Sigmoid colon (tissue), 7 donors: Measurements from ENCODE around the gene ENTPD2. TPM values are rescaled to one million over a fixed set of nuclear protein-coding genes. Genes with fewer than 3 reads are reported as not detected.
A peak's percentile ranks its signal among the peaks of the same experiment; 100 is the strongest.

Experiments used
- DNase-seq: peaks from one replicate; pipeline ENCODE4 v3.0.0-alpha.2; 2019
- H3K27ac ChIP-seq, 4 donors: fragments of 200-600 bp; sonication (generic); one replicate each; pipeline ENCODE4 v1.5.1; 2016 to 2019; ENCODE audit warnings: mild to moderate bottlenecking in 1 of 4
- H3K27me3 ChIP-seq, 3 donors: fragments of 200-600 bp; sonication (generic); one replicate each; pipeline ENCODE4 v1.5.1; 2019; ENCODE audit warnings: mild to moderate bottlenecking in 1 of 3
- H3K36me3 ChIP-seq, 4 donors: fragments of 200-600 bp; sonication (generic); one replicate each; pipeline ENCODE4 v1.5.1; 2016 to 2019
- H3K4me1 ChIP-seq, 4 donors: fragments of 200-600 bp; sonication (generic); one replicate each; pipeline ENCODE4 v1.5.1; 2017 to 2019
- H3K4me3 ChIP-seq, 4 donors: fragments of 200-600 bp; sonication (generic); one replicate each; pipeline ENCODE4 v1.5.1; 2017 to 2019; ENCODE audit warnings: mild to moderate bottlenecking in 2 of 4, moderate library complexity in 1 of 4
- H3K9me3 ChIP-seq, 4 donors: fragments of 200-600 bp in 3 of 4; sonication (generic) in 3 of 4; one replicate each; pipeline versions ENCODE4 v1.5.1 to v1.6.1; 2013 to 2019
- EP300 ChIP-seq, 4 donors: sonication (generic); formaldehyde crosslinking; IDR thresholded peaks; one replicate each; pipeline ENCODE4 v1.6.1; 2017; ENCODE audit warnings: antibody characterized with exemption in 4 of 4
- POLR2A ChIP-seq, 2 donors: fragments of 450-650 bp; IDR thresholded peaks; one replicate each; pipeline ENCODE4 v1.6.1; 2016; ENCODE audit warnings: antibody characterized with exemption in 2 of 2, mild to moderate bottlenecking in 2 of 2, moderate library complexity in 2 of 2
- POLR2AphosphoS5 ChIP-seq, 4 donors: sonication (generic); formaldehyde crosslinking; IDR thresholded peaks; one replicate each; pipeline ENCODE4 v1.6.1; 2017; ENCODE audit warnings: antibody characterized with exemption in 4 of 4
- WGBS, 2 donors: extraction: QIAGEN DNeasy Blood & Tissue Kit; methylation state at CpG; one replicate each; pipeline ENCODE4 v1.1.7; 2013; 5-methylcytosine and 5-hydroxymethylcytosine counted together
- intact Hi-C: fragments of 100-400 bp; cut with DNase I; formaldehyde crosslinking; loops from one replicate; pipeline ENCODE4 v1.15.1; 2023
- polyA plus RNA-seq, 3 donors: library from polyadenylated mRNA; stranded (reverse); fragments of 200-250 nt; gene quantifications; one replicate each; pipeline ENCODE4 v1.2.3, GENCODE V29; 2013
- total RNA-seq, 4 donors: library from RNA; depleted of rRNA; stranded (reverse); fragments of >200 nt; gene quantifications; one replicate each; pipeline ENCODE4 v1.1.0, GENCODE V29; 2016
- TF ChIP-seq, protein P1 (sequence below), 4 experiments: fragments of 450-650 bp in 3 of 4; fragments of 200-600 bp in 1 of 4; IDR thresholded peaks; one replicate each; pipeline ENCODE4 v1.5.1; 2016 to 2019; ENCODE audit warnings: antibody characterized with exemption in 4 of 4, mild to moderate bottlenecking in 3 of 4, moderate library complexity in 2 of 4
- donor health status: healthy with polysubstance abuse.
- donor health status: Bipolar disorder and iron deficiency.
- donor health status: healthy.

The ENTPD2 gene
- total and polyA plus RNA-seq, 7 donors, result 0.92 to 6.4 (median 2.2) TPM; not detected in 1

DNA sequence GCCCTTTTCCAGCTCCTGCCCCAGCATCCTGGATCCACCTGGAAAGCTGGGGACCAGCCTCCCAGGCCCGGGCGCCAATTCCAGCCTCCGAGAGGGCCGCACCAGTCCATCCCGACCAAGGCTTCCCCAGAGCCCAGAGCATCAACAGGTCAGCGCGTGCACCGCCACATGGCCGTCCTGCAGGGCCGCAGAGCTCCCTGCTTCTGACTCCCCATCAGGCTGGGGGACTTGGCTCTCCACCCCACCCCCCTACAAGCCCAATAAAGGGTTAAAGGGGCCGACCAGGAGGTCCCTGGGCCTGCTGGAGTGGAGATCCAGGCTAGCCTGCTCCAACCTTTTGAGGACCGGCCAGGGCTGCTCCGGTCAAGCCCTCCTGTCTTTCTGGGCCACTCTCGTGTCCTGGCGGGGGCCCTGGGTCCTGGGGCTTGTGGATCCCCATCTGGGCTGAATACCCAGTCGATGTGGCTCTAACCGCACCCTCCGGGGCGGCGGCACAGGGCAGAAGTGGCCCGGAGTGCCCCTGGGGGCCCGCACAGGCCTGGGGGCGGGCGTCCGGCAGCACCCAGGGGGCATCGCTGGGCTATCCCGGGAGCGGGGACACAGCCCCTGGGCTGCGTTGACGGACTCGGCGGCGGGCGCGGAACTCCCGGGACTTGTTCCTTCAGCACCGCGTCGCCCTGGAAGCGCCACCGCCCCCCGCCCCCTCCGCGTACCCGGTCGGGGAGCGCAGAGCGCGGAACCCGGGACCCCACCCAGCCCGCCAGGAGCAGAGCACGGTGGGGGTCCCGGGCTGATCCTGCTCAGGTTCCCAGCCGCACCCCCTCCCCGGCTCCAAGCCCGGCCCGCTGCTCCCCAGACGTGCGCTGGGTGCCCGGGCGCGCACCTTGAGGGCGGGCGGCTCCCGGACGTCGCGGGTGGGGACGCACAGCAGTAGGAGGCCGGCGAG lies 590 bp downstream of the ENTPD2 start:
- Histone ChIP-seq H3K36me3 (no peaks in the 10 kb centered on the region), H3K4me3 (peak overlapping the region in 3 of 4 donors; percentile 28 to 35 (median 35)), H3K27me3 (peaks cover 31 to 60% (median 56%) of the 10 kb centered on the region in 3 donors), H3K9me3 (no peaks in the 10 kb centered on the region), H3K27ac (peak overlapping the region in 1 of 4 donors; percentile 65), H3K4me1 (peaks cover 0 to 55% (median 51%) of the 10 kb centered on the region in 4 donors)
- intact Hi-C loops, result no loop called here
- WGBS, 2 donors, result 12 to 14% methylated on average over 71 of the region's 71 CpGs
- TF ChIP-seq, protein P1, sequence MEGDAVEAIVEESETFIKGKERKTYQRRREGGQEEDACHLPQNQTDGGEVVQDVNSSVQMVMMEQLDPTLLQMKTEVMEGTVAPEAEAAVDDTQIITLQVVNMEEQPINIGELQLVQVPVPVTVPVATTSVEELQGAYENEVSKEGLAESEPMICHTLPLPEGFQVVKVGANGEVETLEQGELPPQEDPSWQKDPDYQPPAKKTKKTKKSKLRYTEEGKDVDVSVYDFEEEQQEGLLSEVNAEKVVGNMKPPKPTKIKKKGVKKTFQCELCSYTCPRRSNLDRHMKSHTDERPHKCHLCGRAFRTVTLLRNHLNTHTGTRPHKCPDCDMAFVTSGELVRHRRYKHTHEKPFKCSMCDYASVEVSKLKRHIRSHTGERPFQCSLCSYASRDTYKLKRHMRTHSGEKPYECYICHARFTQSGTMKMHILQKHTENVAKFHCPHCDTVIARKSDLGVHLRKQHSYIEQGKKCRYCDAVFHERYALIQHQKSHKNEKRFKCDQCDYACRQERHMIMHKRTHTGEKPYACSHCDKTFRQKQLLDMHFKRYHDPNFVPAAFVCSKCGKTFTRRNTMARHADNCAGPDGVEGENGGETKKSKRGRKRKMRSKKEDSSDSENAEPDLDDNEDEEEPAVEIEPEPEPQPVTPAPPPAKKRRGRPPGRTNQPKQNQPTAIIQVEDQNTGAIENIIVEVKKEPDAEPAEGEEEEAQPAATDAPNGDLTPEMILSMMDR (IDR thresholded peaks at IDR 0.05), result no peak
- TF ChIP-seq POLR2AphosphoS5 (IDR thresholded peaks at IDR 0.05), result no peak
- no peak for DNase-seq

DNA sequence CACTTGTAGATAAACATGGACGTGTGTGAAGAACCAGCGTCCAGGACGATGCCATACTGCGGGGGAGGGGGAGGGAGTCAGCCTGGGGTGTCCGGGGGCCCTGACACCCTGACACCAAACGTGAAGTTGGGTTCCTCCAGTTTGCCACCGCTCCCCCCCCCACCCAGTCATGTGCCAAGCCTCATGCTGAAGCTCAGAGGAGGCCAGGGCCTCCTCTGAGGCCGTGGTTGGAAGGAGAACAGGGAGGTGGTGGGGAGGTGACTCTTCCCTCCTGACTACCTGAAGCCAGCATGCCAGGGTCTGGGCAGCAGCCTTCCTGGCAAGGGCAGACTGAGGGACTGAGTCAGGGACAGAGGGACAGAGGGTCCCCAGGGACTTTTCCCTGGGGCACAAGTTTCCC lies 1.6 kb downstream of the ENTPD2 start:
- 75 to 87% methylated on average over 8 of the region's 8 CpGs for WGBS, 2 donors
- TF ChIP-seq POLR2A (IDR thresholded peaks at IDR 0.05) (no peak), EP300 (IDR thresholded peaks at IDR 0.05) (no peak), POLR2AphosphoS5 (IDR thresholded peaks at IDR 0.05) (no peak)
- TF ChIP-seq, protein P1 (IDR thresholded peaks at IDR 0.05), result no peak
- Histone ChIP-seq H3K4me1 (peaks cover 0 to 54% (median 50%) of the 10 kb centered on the region in 4 donors), H3K27ac (no peak overlapping the region), H3K27me3 (peaks cover 39 to 70% (median 65%) of the 10 kb centered on the region in 3 donors), H3K36me3 (no peaks in the 10 kb centered on the region), H3K4me3 (no peak overlapping the region), H3K9me3 (no peaks in the 10 kb centered on the region)
- intact Hi-C loops, result no loop called here
- DNase-seq, result no peak

DNA sequence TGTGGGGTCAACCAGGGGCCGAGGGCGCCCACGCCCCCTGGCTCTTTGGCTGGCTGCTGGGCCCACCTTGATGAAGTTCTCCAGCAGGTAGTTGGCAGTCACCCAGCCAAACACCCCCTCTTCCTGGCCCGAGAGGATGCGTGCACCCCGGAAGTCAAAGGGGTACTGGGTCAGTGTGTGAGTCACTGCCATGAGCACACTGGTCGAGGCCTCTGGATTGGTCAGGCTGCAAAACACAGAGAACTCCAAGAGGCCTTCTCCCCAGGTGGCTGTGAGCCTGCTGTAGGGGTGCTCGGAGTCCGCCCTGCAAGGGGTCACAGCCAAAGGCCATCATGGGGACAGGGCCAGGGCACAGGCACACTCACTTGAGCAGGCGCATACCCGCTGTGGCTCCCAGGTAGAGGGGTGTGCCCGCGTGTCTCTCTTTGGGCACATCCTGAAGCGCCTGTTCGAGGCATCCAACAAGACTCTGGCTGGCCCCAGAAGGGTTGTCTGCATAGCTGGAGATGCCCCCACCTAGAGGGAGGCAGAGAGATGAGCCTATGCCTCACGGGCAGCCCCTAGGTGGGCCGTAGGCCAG lies 2.6 kb downstream of the ENTPD2 start:
- Histone ChIP-seq H3K27me3 (peaks cover 40 to 75% (median 69%) of the 10 kb centered on the region in 3 donors), H3K27ac (no peak overlapping the region), H3K4me3 (no peak overlapping the region), H3K36me3 (no peaks in the 10 kb centered on the region), H3K9me3 (no peaks in the 10 kb centered on the region), H3K4me1 (peaks cover 0 to 52% (median 50%) of the 10 kb centered on the region in 4 donors)
- TF ChIP-seq EP300 (IDR thresholded peaks at IDR 0.05), result no peak
- TF ChIP-seq POLR2AphosphoS5 (IDR thresholded peaks at IDR 0.05), result no peak
- TF ChIP-seq, protein P1 (IDR thresholded peaks at IDR 0.05), result no peak
- no peak for TF ChIP-seq POLR2A (IDR thresholded peaks at IDR 0.05)
- intact Hi-C loops, result no loop called here
- WGBS, 2 donors, result 92 to 94% methylated on average over 17 of the region's 17 CpGs
- DNase-seq, result no peak

DNA sequence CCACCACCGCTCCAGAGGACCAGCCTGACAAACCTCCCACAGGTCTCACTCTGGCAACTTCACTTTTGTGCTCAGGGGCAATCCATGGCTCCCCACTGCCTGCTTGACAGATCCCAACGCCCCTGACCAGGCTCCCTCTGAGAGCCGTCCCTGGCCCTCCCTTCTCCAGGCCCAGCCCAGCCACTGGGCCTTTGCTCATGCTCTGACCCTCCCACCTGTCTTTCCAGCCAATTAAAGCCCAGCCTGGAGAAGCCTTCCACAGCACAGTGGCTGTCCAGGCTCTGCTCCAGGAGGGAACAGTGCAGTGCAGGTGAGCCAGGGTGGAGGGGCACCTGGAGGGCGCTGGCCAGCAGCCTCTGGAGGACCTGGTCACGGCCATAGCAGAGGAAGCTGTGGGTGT lies 3.3 kb downstream of the ENTPD2 start:
- 85 to 91% methylated on average over 5 of the region's 5 CpGs for WGBS, 2 donors
- no peak for TF ChIP-seq POLR2AphosphoS5 (IDR thresholded peaks at IDR 0.05)

More for the DNA sequence above, 3.3 kb downstream of the ENTPD2 start:
- H3K4me3 ChIP-seq, result no peak overlapping the region
- H3K36me3 ChIP-seq, result no peaks in the 10 kb centered on the region
- intact Hi-C loops, result no loop called here
- H3K27ac ChIP-seq, result no peak overlapping the region
- H3K27me3 ChIP-seq, result peaks cover 40 to 75% (median 69%) of the 10 kb centered on the region in 3 donors
- H3K4me1 ChIP-seq, result peaks cover 0 to 49% (median 47%) of the 10 kb centered on the region in 4 donors
- no peaks in the 10 kb centered on the region for H3K9me3 ChIP-seq
- no peak for DNase-seq
